Pons (tissue), 1 donor: ENCODE results near the gene POTEM.
"Not testable (repeated sequence)": the region's sequence is repeated elsewhere in the genome, so short reads cannot be mapped to it uniquely, and the experiment has no call there.

Experiments
- DNase-seq: peaks from one replicate; pipeline ENCODE4 v3.0.0-alpha.2; 2016; ENCODE audit warnings: low spot score

The POTEM gene

DNA sequence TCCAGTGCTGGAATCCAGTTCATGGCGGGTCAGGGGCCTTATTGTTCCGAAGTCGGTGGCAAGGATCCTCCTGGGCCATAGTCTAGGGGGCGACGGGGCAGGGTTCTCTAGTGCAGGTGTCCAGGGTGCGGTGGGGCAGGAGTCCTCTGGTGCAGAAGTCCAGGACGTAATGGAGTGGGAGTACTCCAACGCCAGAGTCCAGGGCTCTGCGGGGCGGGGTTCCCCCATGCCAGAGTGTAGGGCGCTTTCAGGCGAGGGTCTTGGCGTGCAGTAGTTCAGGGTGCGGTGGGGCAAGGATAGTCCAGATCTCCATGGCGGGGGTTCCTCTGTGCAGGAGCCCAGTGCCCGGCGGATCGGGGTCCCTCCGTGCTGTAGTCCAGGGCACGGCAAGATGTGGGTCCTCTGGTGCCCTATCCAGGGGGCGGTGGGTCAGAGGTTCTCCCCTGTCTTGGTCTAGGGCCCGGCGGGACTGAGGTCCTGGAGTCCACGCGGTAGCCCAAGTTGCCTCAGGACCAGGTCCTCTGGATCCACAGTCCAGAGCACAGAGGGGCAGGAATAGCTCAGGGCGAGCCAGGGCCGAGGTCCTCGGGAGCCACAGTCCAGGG is 70.9 kb downstream of the POTEM start:
- DNase-seq = not testable (repeated sequence)

DNA sequence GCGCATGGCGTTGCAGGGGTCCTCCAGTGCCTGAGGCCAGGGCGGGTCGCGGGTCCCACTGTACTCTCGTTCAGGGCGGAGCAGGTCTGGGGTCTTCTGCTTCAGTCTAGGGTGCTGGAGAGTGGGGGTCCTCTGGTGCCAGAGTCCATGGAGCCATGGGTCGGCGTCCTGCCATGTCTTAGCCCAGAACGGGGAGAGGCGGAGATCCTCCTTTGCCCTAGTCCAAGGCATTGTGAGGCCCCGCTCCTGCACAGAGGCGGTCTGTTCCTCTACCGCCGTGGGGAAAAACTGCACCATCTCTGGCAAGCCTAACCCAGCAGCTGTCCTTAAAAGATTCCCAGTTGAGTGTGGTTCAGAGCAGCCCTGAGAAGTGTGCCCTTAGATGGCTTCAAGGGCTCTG is 71.6 kb downstream of the POTEM start:
- DNase-seq = not testable (repeated sequence)

DNA sequence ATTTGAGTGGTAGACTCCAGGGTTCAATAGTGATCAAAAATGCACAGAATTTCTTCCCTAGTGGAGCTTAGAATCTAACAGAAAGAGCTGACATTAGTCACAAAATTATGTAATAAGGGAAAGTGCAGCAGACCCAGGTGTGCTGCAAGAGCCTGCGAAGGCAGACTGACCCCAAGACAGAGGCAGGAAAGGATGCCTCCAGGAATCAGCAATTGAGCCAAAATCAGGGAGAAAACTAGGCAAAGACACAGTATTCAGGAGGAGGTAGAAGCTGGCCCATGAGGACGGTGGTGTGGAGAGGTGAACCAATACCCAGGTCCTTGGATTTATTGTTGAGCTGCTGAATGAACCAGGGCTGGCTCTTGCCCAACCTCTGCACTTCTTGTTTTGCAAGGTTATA is 76.2 kb downstream of the POTEM start:
- not testable (repeated sequence) for DNase-seq
